GM13976 (cell line): ENCODE results near the gene PCSK2.

ENCODE experiments used
- DNase-seq: peaks from one replicate; pipeline ENCODE4 v3.0.0; 2012; ENCODE audit warnings: low spot score
- CTCF ChIP-seq: IDR thresholded peaks from 2 replicates; pipeline ENCODE4 v1.5.1; 2012; ENCODE audit warnings: borderline replicate concordance, mild to moderate bottlenecking; ENCODE audit not compliant: insufficient read depth; ENCODE audit errors: extremely low read depth, missing control alignments, control extremely low read depth
- in situ Hi-C: fragments of 300-500 bp; cut with MboI; formaldehyde crosslinking; loops from one replicate; pipeline ENCODE4 v1.12.0; 2022; ENCODE audit warnings: low sequenced_read_pairs, mixed read lengths, inconsistent platforms; ENCODE audit not compliant: unreplicated experiment

PCSK2 gene

GRCh38 chr20:17226410-17227218, at the start of gene PCSK2:
PCSK2 (plus strand) TSS chr20:17227040; CDS start chr20:17227306, 266 bp downstream.
- in situ Hi-C loops, result no loop called here
- peak; percentile 24 for DNase-seq
- no peak for TF ChIP-seq CTCF

GRCh38 chr20:17177341-17177740, 49.5 kb upstream of the PCSK2 start:
- TF ChIP-seq CTCF, result no peak
- DNase-seq, result no peak
- in situ Hi-C loops, result no loop called here

- DNase-seq, result no peak
- TF ChIP-seq CTCF, result no peak
- in situ Hi-C loops, result no loop called here
These were observed 47.0 kb upstream of the PCSK2 start for GRCh38 chr20:17179840-17180239.

- no peak for TF ChIP-seq CTCF
- in situ Hi-C loops, result no loop called here
- DNase-seq, result no peak
These were observed 36.7 kb upstream of the PCSK2 start for GRCh38 chr20:17189976-17190695.

GRCh38 chr20:17197041-17197440, 29.8 kb upstream of the PCSK2 start:
- in situ Hi-C loops, result no loop called here
- no peak for TF ChIP-seq CTCF
- no peak for DNase-seq

GRCh38 chr20:17202030-17202429, 24.8 kb upstream of the PCSK2 start:
- in situ Hi-C loops, result no loop called here
- DNase-seq, result no peak

More at GRCh38 chr20:17202030-17202429, 24.8 kb upstream of the PCSK2 start:
- no peak for TF ChIP-seq CTCF
